Activated naive CD4-positive, alpha-beta T cell treated with anti-CD3 and anti-CD28 coated beads, Interleukin-2, amount 50 U/mL, for 24 hours (primary cell): ENCODE data around the gene KLB.
"Not testable (repeated sequence)": the region's sequence is repeated elsewhere in the genome, so short reads cannot be mapped to it uniquely, and the experiment has no call there.

Source experiments
- H3K27ac Mint-ChIP-seq: one replicate; pipeline ENCODE4 v1.8.0; 2021; ENCODE audit warnings: mild to moderate bottlenecking, mixed read lengths
- H3K27me3 Mint-ChIP-seq: one replicate; pipeline ENCODE4 v1.8.0; 2021; ENCODE audit warnings: mixed read lengths
- H3K36me3 Mint-ChIP-seq: one replicate; pipeline ENCODE4 v1.8.0; 2021; ENCODE audit warnings: mixed read lengths
- H3K4me1 Mint-ChIP-seq: one replicate; pipeline ENCODE4 v1.8.0; 2021; ENCODE audit warnings: mixed read lengths
- H3K4me3 Mint-ChIP-seq: one replicate; pipeline ENCODE4 v1.8.0; 2021; ENCODE audit warnings: mild to moderate bottlenecking, mixed read lengths
- H3K9me3 Mint-ChIP-seq: one replicate; pipeline ENCODE4 v1.8.0; 2021; ENCODE audit warnings: mixed read lengths

Gene KLB

GRCh38 chr4:39406763-39407583 lies at the start of gene KLB:
TSS of gene KLB (plus strand) at chr4:39406930. CDS start at chr4:39406950, 20 bp downstream.
- Mint-ChIP-seq H3K4me3 (no peak within 1 kb of the TSS), H3K9me3 (no peaks in the 10 kb centered on the region), H3K4me1 (no peaks in the 10 kb centered on the region), H3K27ac (no peak within 1 kb of the TSS), H3K36me3 (no peaks in the 10 kb centered on the region), H3K27me3 (no peaks in the 10 kb centered on the region)

GRCh38 chr4:39357002-39357401 lies 49.7 kb upstream of the KLB start:
- peak overlapping the region; percentile 44 for H3K4me3 Mint-ChIP-seq
- H3K27ac Mint-ChIP-seq, result peak overlapping the region; percentile 86
- peaks cover 63% of the 10 kb centered on the region for H3K4me1 Mint-ChIP-seq
- H3K36me3 Mint-ChIP-seq, result peaks cover 9% of the 10 kb centered on the region
- H3K27me3 Mint-ChIP-seq, result no peaks in the 10 kb centered on the region
- no peaks in the 10 kb centered on the region for H3K9me3 Mint-ChIP-seq

GRCh38 chr4:39360611-39361010 lies 46.1 kb upstream of the KLB start:
- not testable (repeated sequence) for H3K9me3 Mint-ChIP-seq, H3K36me3 Mint-ChIP-seq, H3K27ac Mint-ChIP-seq, H3K4me3 Mint-ChIP-seq, H3K27me3 Mint-ChIP-seq
- H3K4me1 Mint-ChIP-seq, result peaks cover 63% of the 10 kb centered on the region

- H3K36me3 Mint-ChIP-seq, result peaks cover 8% of the 10 kb centered on the region
- H3K9me3 Mint-ChIP-seq, result no peaks in the 10 kb centered on the region
- no peaks in the 10 kb centered on the region for H3K27me3 Mint-ChIP-seq
- peak overlapping the region; percentile 47 for H3K27ac Mint-ChIP-seq
- peaks cover 58% of the 10 kb centered on the region for H3K4me1 Mint-ChIP-seq
- peak overlapping the region; percentile 81 for H3K4me3 Mint-ChIP-seq
Measured at GRCh38 chr4:39362827-39363226, 43.9 kb upstream of the KLB start.

- Mint-ChIP-seq H3K27me3 (no peaks in the 10 kb centered on the region), H3K27ac (peak overlapping the region; percentile 80), H3K4me1 (peaks cover 53% of the 10 kb centered on the region), H3K36me3 (peaks cover 6% of the 10 kb centered on the region), H3K4me3 (peak overlapping the region; percentile 70), H3K9me3 (no peaks in the 10 kb centered on the region)
Measured at GRCh38 chr4:39363773-39364393, 42.8 kb upstream of the KLB start.

GRCh38 chr4:39365360-39365759 lies 41.4 kb upstream of the KLB start:
- Mint-ChIP-seq H3K27me3 (no peaks in the 10 kb centered on the region), H3K4me3 (peak overlapping the region; percentile 96), H3K27ac (peak overlapping the region; percentile 85), H3K9me3 (no peaks in the 10 kb centered on the region), H3K36me3 (peaks cover 4% of the 10 kb centered on the region), H3K4me1 (peaks cover 48% of the 10 kb centered on the region)

- peak within 1 kb of the TSS; percentile 96 for H3K4me3 Mint-ChIP-seq
- peaks cover 5% of the 10 kb centered on the region for H3K36me3 Mint-ChIP-seq
- H3K9me3 Mint-ChIP-seq, result no peaks in the 10 kb centered on the region
- no peaks in the 10 kb centered on the region for H3K27me3 Mint-ChIP-seq
- H3K4me1 Mint-ChIP-seq, result peaks cover 48% of the 10 kb centered on the region
- peak within 1 kb of the TSS; percentile 85 for H3K27ac Mint-ChIP-seq
Measured at GRCh38 chr4:39365830-39366771, 40.6 kb upstream of the KLB start, which contains the start of gene RFC1. TSS of gene RFC1 (minus strand) at chr4:39366362. CDS start at chr4:39366241, 121 bp downstream.

GRCh38 chr4:39367166-39367565 lies 39.6 kb upstream of the KLB start:
- Mint-ChIP-seq H3K27ac (no peak overlapping the region), H3K4me1 (peaks cover 38% of the 10 kb centered on the region), H3K4me3 (peak overlapping the region; percentile 96), H3K27me3 (no peaks in the 10 kb centered on the region), H3K9me3 (no peaks in the 10 kb centered on the region), H3K36me3 (peaks cover 3% of the 10 kb centered on the region)

- Mint-ChIP-seq H3K27me3 (no peaks in the 10 kb centered on the region), H3K36me3 (peaks cover 3% of the 10 kb centered on the region), H3K4me1 (peaks cover 17% of the 10 kb centered on the region), H3K4me3 (no peak overlapping the region), H3K9me3 (no peaks in the 10 kb centered on the region), H3K27ac (no peak overlapping the region)
Measured at GRCh38 chr4:39369301-39369700, 37.4 kb upstream of the KLB start.

GRCh38 chr4:39371209-39371608 lies 35.5 kb upstream of the KLB start:
- H3K9me3 Mint-ChIP-seq, result not testable (repeated sequence)

GRCh38 chr4:39375478-39375877 lies 31.3 kb upstream of the KLB start:
- Mint-ChIP-seq H3K27ac (no peak overlapping the region), H3K27me3 (no peaks in the 10 kb centered on the region), H3K4me3 (no peak overlapping the region), H3K36me3 (peaks cover 3% of the 10 kb centered on the region), H3K4me1 (no peaks in the 10 kb centered on the region), H3K9me3 (peaks cover 10% of the 10 kb centered on the region)

More at GRCh38 chr4:39371209-39371608, 35.5 kb upstream of the KLB start:
- H3K27me3 Mint-ChIP-seq, H3K36me3 Mint-ChIP-seq, H3K4me3 Mint-ChIP-seq, H3K27ac Mint-ChIP-seq, H3K4me1 Mint-ChIP-seq: not testable (repeated sequence)

- H3K36me3 Mint-ChIP-seq, result peaks cover 2% of the 10 kb centered on the region
- H3K27ac Mint-ChIP-seq, result no peak overlapping the region
- H3K4me1 Mint-ChIP-seq, result no peaks in the 10 kb centered on the region
- H3K4me3 Mint-ChIP-seq, result no peak overlapping the region
- H3K27me3 Mint-ChIP-seq, result peaks cover 3% of the 10 kb centered on the region
- peaks cover 10% of the 10 kb centered on the region for H3K9me3 Mint-ChIP-seq
Measured at GRCh38 chr4:39383690-39384089, 23.0 kb upstream of the KLB start.

- peaks cover 3% of the 10 kb centered on the region for H3K27me3 Mint-ChIP-seq
- no peak overlapping the region for H3K4me3 Mint-ChIP-seq
- H3K36me3 Mint-ChIP-seq, result peaks cover 2% of the 10 kb centered on the region
- peaks cover 8% of the 10 kb centered on the region for H3K9me3 Mint-ChIP-seq
- H3K27ac Mint-ChIP-seq, result no peak overlapping the region
- no peaks in the 10 kb centered on the region for H3K4me1 Mint-ChIP-seq
Measured at GRCh38 chr4:39384563-39384962, 22.2 kb upstream of the KLB start.

- no peaks in the 10 kb centered on the region for H3K4me1 Mint-ChIP-seq
- H3K4me3 Mint-ChIP-seq, result no peak overlapping the region
- no peaks in the 10 kb centered on the region for H3K36me3 Mint-ChIP-seq
- H3K27ac Mint-ChIP-seq, result no peak overlapping the region
- no peaks in the 10 kb centered on the region for H3K9me3 Mint-ChIP-seq
- no peaks in the 10 kb centered on the region for H3K27me3 Mint-ChIP-seq
Measured at GRCh38 chr4:39390603-39391002, 16.1 kb upstream of the KLB start.

- Mint-ChIP-seq H3K27me3 (no peaks in the 10 kb centered on the region), H3K4me3 (no peak overlapping the region), H3K27ac (no peak overlapping the region), H3K36me3 (no peaks in the 10 kb centered on the region), H3K9me3 (no peaks in the 10 kb centered on the region), H3K4me1 (no peaks in the 10 kb centered on the region)
Measured at GRCh38 chr4:39394706-39395105, 12.0 kb upstream of the KLB start.
